Forelimb muscle (tissue), 1 donor: ENCODE measurements around the gene PREP. TPM values are rescaled to one million over a fixed set of nuclear protein-coding genes. Genes with fewer than 3 reads are reported as not detected.
"Not testable (repeated sequence)": the region's sequence is repeated elsewhere in the genome, so short reads cannot be mapped to it uniquely, and the experiment has no call there.

ENCODE experiments used
- DNase-seq: peaks from one replicate; pipeline ENCODE4 v3.0.0-alpha.2; 2013; ENCODE audit warnings: low read depth
- polyA plus RNA-seq: library from polyadenylated mRNA; unstranded; fragments of 120-200 nt; gene quantifications from one replicate; pipeline ENCODE4 v1.2.1, GENCODE V29; 2013; ENCODE audit not compliant: insufficient read length

PREP gene
- polyA plus RNA-seq, 1 donor, result 39.7 TPM

DNA sequence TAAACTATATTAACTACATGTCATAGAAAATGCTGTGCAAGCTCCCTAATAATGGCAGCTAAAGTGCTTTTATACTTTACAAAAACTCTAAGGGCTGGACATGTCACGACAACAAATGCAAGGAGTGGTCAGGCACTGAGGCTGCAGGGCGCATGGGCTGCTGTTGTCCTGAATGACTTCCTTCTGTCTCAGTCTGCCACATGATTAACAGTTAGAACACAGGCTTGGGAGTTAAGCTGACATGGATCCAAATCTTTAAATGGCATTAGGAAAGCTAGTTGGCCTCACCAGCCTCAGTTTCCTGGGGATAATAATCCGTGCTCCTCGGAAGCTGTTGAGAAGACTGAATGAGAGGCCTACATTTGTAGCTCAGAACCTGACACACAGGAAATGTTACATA is 57.4 kb downstream of the PREP start:
- DNase-seq, result no peak

DNA sequence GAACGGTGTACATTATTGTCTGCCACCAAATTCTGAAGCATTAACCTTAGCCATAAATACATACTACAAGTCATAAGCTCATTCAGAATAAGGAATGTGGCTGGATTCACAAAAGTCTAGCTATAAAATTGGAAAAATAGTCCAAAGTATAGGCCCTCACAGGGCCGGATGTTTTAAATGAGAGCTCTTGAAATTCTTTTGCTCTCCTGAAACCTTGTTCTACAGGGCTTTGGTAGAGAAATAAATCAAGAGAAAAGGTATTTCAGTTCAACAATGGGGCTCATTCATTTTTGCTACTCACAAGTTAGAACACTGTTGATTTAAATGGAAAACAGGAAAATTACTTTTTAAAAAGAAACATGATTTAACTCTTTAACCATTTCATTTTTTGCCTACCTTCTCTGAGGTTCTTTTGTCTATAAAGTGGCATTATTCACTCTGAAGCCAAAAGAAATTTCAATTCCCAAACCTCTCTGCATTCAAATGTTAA is 58.0 kb downstream of the PREP start:
- DNase-seq, result no peak

DNA sequence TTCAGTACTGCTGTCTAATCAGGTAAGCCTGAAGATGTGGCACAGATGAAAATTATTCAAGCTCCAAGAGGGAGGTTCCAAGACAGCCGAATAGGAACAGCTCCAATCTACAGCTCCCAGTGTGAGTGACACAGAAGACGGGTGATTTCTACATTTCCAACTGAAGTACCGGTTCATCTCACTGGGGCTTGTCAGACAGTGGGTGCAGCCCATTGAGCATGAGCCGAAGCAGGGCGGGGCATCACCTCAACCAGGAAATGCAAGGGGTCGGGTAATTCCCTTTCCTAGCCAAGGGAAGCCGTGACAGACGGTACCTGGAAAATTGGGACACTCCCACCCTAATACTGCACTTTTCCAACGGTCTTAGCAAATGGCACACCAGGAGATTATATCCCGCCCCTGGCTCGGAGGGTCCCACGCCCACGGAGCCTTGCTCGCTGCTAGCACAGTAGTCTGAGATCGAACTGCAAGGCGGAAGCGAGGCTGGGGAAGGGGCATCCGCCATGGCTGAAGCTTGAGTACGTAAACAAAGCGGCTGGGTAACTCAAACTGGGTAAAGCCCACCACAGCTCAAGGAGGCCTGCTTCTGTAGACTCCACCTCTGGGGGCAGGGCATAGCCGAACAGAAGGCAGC is 64.4 kb downstream of the PREP start:
- DNase-seq, result not testable (repeated sequence)

DNA sequence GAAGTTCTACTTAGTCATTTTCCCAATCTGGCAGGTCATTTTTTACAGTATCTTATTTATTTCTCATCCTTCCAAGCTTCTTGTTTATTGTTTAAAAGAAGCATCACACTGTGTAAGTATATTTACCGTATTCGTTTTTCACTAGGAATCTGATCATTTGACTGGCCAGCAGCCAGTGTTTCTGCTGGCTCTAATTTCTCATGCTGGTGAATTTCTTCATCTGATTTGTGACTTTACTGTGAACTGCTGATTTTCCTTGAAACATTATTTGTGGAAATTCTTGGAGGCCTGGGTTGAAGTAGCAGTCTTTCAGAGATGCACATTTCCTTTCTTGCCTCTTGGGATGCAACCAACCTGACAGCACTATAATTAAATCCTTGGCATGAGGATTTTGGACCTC is 65.9 kb downstream of the PREP start:
- no peak for DNase-seq

DNA sequence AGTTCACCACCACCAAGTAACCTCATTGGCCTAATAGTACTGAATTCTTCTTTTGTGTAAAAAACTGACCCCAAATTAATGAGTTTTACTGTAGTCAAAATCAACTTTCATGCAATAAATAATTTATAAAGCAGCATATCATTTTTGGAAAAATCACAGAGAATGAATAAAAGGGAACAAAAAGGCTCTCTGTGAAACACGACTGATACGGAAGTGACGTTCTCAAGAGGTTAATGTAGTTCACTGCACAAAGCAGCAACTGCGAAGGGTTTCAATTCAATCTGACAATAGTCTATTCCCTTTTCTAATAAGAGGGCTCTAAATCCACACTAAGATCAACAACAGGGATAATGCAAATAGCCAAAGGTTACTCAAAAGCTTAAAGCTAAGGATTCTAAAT is 70.3 kb downstream of the PREP start:
- no peak for DNase-seq

DNA sequence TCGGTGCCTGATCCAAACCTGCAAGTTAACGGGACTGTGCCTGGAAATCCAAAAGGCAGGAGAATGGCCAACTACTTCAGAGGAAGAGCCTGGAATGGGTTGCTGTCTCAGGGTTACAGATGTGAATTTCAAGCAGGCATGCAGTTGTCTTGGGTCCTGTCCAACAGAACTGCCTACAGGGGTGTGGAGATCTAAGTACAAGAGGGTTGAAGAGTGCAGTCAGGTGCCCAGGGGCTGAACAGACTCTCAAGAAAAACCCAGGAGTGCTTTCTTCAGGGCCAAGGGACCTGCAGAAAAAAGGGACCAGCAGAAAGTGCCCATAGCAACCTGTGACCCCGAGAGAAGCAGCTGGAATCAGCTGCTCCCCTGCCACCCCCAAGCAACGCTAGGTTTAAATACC is 71.0 kb downstream of the PREP start:
- no peak for DNase-seq

DNA sequence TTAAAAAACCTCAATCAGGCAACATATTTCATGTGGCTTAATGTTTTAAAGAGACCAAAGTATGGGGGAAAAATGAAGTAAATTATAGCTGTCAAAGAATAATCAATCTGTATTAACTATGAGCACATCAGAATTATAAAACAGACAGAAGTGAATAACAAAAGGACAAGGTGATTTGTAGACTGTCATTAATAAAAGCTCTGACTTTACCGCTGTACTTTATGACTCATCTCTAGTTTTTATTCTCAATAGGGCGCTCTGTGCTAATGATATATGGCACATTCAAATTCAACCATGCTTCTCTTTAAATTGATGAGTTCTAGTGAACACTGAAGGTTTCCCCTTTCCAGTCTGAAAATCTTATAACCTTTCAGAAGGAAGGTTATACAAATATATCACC is 72.0 kb downstream of the PREP start:
- DNase-seq, result no peak

DNA sequence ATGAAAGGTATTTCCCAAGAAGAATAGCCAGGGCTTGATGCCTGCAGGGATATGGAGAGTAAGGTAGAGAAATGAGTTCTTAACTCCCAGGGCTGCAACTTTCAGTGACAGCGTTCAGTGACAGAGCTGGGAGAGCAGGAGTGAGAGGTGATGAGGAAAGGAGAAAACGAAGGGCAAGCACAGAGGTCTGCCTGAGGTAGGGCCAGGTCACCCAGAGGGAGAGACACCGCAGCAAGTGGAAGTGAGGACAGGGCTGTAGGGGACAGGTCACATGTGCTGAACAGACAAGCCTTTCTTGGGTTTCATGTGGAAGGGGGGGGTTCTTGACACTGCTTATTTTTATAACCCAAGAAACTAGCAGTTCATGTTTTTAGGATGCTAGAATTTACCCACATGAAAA is 72.5 kb downstream of the PREP start:
- DNase-seq, result no peak

DNA sequence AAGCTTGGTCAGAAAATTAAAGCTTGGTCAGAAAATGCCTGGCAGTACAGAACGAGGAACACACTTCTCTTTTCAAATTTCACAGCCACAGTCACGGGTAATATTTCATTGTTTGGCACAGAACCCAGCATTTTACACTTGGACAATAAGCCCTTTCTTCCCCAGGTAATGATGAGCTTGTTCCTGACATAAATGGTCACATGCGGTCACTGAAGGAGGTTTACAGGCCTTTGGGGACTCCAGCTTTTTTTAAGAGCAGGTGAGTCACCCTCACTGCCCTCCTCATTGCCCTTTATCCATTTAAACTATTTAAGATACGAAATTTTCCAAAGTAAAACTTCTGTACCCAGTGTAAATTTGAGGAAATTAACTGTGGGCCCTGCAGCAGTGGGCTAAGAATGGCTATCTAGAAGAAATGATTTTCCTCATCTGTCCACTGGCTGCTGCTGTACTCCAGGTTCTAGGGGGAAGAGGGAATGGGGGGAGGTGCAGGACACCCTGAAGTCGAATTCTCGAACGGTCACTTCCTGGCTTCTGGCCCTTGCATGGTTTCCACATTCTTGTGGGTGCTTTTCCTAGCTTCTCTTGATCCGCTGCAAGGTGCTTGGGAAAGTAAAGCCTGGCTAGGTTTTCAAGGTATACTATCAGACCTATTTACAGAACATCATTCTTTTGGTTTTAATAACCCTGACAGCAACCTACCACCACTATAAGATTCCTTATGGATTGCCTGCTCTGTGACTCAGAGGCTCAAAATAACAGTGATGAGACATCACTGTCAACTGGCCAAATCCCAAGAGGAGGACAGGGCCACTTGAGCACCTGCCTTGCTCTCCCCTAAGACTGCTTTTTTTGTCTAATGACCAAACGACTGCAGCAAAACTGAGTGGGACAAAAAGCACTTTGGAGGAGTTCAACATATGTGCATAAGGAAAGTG is 75.8 kb downstream of the PREP start:
- DNase-seq, result no peak

DNA sequence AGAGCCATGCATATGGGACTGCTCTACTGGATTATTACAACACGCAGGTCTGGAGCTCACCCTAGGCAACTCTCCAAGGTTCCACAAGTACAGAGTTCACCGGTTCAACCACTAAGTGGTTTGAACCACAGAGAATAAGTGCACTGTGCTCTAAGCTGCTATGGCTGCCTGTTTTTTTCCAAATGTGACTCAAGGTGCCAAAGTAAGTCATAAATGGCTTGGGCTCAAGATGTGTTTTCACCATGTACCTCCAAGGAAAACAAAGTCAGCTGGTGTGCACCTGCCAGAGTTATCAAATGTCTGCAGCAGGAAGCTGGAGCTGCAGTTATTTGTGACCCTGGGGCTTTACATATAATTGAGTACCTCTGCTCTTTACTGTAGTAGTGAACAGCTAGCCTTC is 76.7 kb downstream of the PREP start:
- no peak for DNase-seq

DNA sequence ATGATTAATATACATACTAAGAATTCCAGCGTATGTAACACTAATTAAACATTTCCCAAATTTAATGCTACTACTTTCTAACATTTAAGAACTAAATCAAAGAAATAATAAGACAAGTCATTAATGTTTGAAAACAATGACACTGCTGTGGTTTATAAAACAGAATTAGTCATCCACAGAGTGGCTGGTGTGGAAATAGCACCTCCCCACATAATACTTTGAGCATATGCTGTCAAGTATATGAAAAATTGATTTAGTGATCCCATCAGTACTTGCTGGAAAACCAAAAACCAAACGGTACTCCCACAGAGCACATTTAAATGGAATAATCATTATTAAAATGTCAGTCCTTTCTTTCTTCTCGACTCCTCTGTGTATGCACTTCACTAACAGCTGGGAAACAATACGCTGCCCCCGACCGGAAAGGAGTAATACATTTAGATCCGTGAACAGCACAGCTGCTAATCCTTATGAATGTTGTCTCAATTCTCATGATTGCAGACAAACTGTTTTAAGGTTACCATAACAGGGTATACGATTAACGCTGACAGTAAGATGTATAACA is 78.4 kb downstream of the PREP start:
- no peak for DNase-seq

DNA sequence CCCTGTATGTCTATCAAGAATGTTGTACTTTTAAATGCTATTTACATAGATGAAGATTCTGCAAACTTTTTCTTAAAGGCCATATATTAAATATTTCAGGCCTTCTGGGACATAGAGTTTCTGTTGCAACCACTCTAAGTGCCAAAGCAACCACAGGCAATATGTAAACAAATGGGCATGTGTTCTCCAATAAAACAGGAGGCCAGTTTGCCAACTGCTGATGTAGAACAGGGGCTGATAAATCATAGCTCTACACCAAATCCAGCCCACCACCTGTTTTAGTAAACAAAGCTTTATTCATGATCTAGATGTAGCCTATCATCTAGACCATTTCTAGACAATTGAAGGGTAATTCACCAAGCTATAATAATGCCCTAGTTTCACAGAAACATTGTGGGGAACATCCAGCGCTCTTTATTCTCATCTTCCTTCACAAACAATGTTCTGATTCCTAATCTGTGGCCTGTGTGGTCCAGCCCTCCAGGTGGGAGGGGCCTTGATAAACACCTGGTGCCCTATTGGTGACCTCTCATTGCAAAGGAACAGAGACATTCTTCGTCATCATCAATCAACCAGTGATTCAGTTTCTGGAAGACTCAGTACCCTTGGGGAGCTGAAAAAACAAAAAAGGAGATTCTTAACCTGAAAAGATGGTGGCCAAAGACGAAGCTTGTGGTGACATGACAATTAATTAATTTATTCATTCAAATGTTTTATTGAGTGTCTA is 80.2 kb downstream of the PREP start:
- DNase-seq, result no peak

DNA sequence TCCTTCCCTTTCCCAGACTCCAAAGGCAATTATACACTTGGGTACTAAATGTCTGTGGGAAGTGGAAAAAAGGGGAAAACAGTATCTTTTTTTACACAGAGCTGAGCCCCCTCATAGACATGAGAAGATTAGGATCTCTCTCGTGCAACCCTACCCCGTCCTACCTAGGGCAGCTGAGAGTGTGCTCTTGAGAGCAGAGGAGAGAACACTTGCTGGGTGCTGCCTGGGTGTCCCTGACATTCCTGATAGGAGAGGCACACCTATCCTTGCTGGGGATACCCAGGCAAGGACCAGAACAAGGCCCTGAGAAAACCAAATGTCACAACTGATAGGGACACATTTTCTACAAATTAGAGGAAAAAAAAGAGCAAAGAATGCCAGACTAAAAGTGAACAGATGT is 81.2 kb downstream of the PREP start:
- DNase-seq, result no peak

DNA sequence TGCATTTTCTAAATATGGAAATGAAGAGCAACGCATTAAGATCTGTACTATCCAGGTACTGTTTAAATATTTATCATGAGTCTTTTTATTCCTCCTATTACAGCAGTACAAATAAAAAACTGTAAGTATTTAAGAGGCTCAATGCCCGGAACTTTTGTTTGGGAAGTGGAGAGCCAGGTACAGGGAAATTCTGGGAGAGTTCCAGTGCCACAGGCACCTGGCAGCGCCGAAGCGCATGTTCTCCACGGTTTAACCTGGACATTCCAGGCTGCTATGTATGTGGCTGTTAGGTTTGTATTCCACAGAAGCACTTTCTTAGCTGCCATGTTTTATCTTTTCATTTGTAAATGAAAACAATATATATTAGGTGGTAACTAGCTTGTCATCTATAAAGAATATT is 81.7 kb downstream of the PREP start:
- no peak for DNase-seq

DNA sequence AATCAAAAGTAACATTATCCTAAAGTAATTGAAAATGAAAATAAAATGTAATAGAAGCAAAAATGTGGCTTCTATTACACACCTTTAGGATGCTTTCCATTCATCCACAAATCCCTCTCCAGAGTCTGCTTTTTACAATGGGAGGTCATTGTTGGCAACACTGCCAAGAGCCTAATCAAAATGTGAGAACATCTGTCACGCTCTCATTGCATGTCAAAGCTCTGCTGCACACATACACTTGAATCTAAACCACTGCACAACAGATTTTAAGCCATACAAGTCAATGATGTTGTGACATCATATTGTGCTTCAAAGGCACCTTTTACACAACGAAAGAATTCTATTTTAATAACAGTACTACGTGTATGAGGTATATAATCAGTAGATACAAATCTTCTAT is 82.1 kb downstream of the PREP start:
- DNase-seq, result no peak

DNA sequence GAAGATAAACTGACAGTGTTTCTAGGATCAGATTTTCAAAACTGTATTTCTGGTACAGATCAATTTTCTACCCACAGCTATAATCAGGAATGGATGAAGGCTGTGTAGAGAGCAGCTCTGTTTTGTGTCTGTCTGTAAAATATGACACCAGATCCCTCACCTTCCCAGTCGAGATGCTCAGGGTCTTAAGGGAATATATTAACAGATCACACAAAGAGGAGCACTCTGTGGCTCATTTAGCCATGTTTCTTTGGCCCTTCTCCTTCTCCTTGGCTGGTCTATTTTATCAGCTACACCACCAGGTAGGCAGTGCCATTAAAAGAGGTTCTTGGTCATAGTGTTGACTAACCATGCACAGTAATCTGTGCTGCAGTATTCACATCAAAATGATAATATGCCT is 82.6 kb downstream of the PREP start:
- DNase-seq, result no peak

DNA sequence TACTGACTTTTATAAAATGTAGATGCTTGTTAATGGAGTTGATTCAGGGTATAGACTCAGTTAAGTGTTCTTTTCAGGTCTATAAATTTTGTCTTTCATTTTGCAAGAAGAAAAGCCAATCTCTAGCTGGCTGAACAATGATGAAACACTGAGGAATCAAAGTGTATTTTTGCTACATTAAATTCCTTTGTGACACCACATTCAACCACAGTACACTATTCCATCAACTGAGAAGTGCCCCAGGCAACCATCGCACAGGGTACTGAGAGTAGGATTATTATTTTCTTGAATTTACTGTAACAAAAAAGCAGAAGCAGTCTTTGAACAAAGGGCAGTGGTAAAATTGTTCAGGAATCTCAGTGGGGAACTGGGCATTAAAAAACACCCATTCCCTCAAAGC is 83.6 kb downstream of the PREP start:
- no peak for DNase-seq

DNA sequence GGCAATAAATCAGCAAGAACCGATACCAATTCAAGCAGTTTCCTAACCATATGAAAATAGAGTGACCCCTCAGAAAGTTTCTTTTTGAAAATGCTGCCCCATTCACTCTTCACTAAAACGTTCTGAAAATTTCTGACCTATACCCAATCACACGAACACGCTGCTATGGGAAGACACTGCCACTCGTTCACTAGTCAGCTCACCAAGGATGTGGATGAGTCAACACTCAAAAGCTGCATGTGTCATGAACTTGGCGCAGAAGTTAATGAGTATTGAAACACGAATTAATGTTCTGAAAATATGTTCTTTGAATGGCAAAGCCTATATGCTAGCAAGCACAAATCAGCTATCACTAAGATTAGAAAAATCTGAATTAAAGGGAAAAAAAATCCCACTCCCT is 84.2 kb downstream of the PREP start:
- no peak for DNase-seq

DNA sequence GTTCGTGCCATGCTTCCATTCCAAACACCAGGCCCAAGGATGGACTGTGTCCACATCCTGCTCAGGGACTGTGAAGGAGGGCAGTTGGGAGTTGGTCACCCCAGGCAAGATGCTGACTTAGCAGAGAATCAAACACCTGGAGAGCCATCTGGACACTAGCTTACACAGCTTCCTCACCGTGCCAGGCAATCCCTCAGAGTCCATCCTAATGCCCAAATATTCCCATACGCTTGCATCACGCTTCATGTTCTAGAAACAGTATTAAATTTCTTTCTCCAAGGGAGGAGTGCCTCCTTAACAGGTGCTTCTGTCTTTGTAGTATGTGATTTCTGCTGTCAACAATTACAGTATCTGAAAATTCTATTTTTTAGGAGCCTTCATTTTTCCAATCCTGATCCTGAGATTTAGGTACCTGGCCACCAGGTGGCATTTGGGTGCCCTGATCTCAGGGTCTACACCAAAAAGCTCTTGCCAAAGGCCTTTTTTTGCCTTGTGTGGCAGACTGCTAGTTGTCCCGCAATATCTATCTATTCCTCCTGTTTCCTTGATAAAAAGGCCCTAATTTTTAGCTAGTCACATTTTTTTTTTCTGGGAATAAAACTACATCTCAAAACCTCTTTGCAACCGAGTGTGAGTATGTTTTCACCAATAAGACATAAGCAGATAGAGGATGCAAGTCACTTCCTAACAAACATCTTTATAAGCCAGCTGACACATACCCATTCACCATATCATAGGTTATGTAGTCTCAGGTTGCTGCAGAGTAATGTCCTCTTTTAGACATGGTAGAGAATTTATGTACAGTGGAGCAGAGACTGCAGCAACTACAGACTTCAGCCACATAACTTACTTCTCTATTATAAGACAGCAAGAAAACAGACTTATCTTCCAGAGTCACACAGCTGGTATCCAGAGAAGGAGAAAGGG is 85.0 kb downstream of the PREP start:
- DNase-seq, result no peak

DNA sequence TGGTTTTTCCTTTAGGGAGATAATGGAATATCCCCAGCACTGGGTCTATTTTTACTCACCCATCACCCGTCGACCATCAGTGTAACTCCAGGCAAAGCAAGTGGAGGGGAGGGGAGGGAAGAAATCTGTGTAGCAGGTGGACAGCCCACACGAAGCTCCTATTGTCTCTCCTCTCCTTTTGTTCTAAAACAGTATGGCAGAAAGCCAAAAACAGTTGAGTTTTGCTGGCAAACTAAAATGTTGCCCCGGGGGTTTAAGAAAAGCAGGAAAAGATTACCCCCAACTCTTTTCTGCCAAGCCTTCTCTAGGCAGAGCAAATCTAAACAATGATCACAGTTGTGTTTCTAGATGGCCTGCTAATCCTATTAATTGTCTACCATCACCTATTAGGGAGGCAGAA is 89.7 kb downstream of the PREP start:
- no peak for DNase-seq

DNA sequence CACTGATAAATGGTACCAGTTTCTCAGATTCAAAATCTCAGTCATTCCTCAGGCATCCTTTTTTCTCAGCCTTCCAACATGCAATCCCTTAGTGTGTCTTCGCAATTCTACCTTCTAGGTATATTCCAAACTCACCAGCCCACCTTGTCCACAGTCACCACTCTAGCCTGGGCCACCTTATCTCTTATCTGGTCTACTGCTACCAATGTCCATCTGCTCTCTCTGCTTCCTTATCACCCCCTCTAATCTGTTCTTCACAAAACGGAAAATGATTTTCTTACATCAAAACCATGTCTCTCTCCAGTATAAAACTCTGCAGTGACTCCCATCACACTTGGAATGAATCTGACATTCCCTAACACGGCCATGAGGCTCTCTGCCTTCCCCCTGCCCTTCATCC is 91.9 kb downstream of the PREP start:
- no peak for DNase-seq
